ENCODE results near the gene MIPOL1.
"Not testable (repeated sequence)": the region's sequence is repeated elsewhere in the genome, so short reads cannot be mapped to it uniquely, and the experiment has no call there.

Gene MIPOL1

GRCh38 chr14:37457334-37457733 lies 259.6 kb downstream of the MIPOL1 start:
- no peak for TF ChIP-seq CTCF (IDR thresholded peaks at IDR 0.05; ENCODE audit: low read length)
- TF ChIP-seq EZH2 (IDR thresholded peaks at IDR 0.05; ENCODE audit: borderline replicate concordance, low read length), result no peak
- Histone ChIP-seq H2AFZ (ENCODE audit: low read length) (no peak overlapping the region), H3K9ac (ENCODE audit: low read length) (no peak overlapping the region), H3K4me3 (ENCODE audit: low read depth, low read length, poor library complexity, severe bottlenecking) (no peak overlapping the region), H4K20me1 (ENCODE audit: insufficient read depth, low read length) (no peaks in the 10 kb centered on the region), H3K79me2 (ENCODE audit: insufficient read depth, low read length) (no peaks in the 10 kb centered on the region), H3K9me2 (ENCODE audit: low read depth, low read length) (no peaks in the 10 kb centered on the region), H3K4me2 (ENCODE audit: low read length) (no peak overlapping the region), H3K36me3 (ENCODE audit: insufficient read depth, low read length) (no peaks in the 10 kb centered on the region), H3K4me1 (ENCODE audit: insufficient read depth, low read length, severe bottlenecking) (no peaks in the 10 kb centered on the region), H3K9me3 (ENCODE audit: low read length) (no peaks in the 10 kb centered on the region), H3K27me3 (ENCODE audit: insufficient read depth, low read length) (no peaks in the 10 kb centered on the region), H3F3A (ENCODE audit: insufficient read depth, low read length) (no peaks in the 10 kb centered on the region), H3K27ac (ENCODE audit: low read depth, low read length, poor library complexity, severe bottlenecking) (no peak overlapping the region)

- not testable (repeated sequence) for H3K4me3 ChIP-seq (ENCODE audit: low read depth, low read length, poor library complexity, severe bottlenecking); H3K9me2 ChIP-seq (ENCODE audit: low read depth, low read length); H3K27me3 ChIP-seq (ENCODE audit: insufficient read depth, low read length); H3K9me3 ChIP-seq (ENCODE audit: low read length); H3K36me3 ChIP-seq (ENCODE audit: insufficient read depth, low read length); H3K27ac ChIP-seq (ENCODE audit: low read depth, low read length, poor library complexity, severe bottlenecking); H2AFZ ChIP-seq (ENCODE audit: low read length); H3K4me2 ChIP-seq (ENCODE audit: low read length); H3F3A ChIP-seq (ENCODE audit: insufficient read depth, low read length); H3K79me2 ChIP-seq (ENCODE audit: insufficient read depth, low read length); H4K20me1 ChIP-seq (ENCODE audit: insufficient read depth, low read length); H3K9ac ChIP-seq (ENCODE audit: low read length); H3K4me1 ChIP-seq (ENCODE audit: insufficient read depth, low read length, severe bottlenecking)
Measured at GRCh38 chr14:37462426-37462825, 264.7 kb downstream of the MIPOL1 start.

- no peaks in the 10 kb centered on the region for H3K79me2 ChIP-seq (ENCODE audit: insufficient read depth, low read length)
- H3K27ac ChIP-seq (ENCODE audit: low read depth, low read length, poor library complexity, severe bottlenecking), result no peak overlapping the region
- H3K27me3 ChIP-seq (ENCODE audit: insufficient read depth, low read length), result no peaks in the 10 kb centered on the region
- no peaks in the 10 kb centered on the region for H3K9me2 ChIP-seq (ENCODE audit: low read depth, low read length)
- no peaks in the 10 kb centered on the region for H3K9me3 ChIP-seq (ENCODE audit: low read length)
- no peak overlapping the region for H3K4me2 ChIP-seq (ENCODE audit: low read length)
- H2AFZ ChIP-seq (ENCODE audit: low read length), result no peak overlapping the region
- H3K9ac ChIP-seq (ENCODE audit: low read length), result no peak overlapping the region
- no peaks in the 10 kb centered on the region for H3K4me1 ChIP-seq (ENCODE audit: insufficient read depth, low read length, severe bottlenecking)
- TF ChIP-seq CTCF (IDR thresholded peaks at IDR 0.05; ENCODE audit: low read length) (no peak), EZH2 (IDR thresholded peaks at IDR 0.05; ENCODE audit: borderline replicate concordance, low read length) (no peak)
- H4K20me1 ChIP-seq (ENCODE audit: insufficient read depth, low read length), result no peaks in the 10 kb centered on the region
- H3F3A ChIP-seq (ENCODE audit: insufficient read depth, low read length), result no peaks in the 10 kb centered on the region
- H3K36me3 ChIP-seq (ENCODE audit: insufficient read depth, low read length), result no peaks in the 10 kb centered on the region
- no peak overlapping the region for H3K4me3 ChIP-seq (ENCODE audit: low read depth, low read length, poor library complexity, severe bottlenecking)
Measured at GRCh38 chr14:37464192-37464858, 266.6 kb downstream of the MIPOL1 start.

- no peak overlapping the region for H3K9ac ChIP-seq (ENCODE audit: low read length)
Measured at GRCh38 chr14:37466003-37466622, 268.4 kb downstream of the MIPOL1 start.

More at GRCh38 chr14:37466003-37466622, 268.4 kb downstream of the MIPOL1 start:
- TF ChIP-seq EZH2 (IDR thresholded peaks at IDR 0.05; ENCODE audit: borderline replicate concordance, low read length), result no peak
- TF ChIP-seq CTCF (IDR thresholded peaks at IDR 0.05; ENCODE audit: low read length), result no peak
- H3K27me3 ChIP-seq (ENCODE audit: insufficient read depth, low read length), result no peaks in the 10 kb centered on the region
- no peak overlapping the region for H2AFZ ChIP-seq (ENCODE audit: low read length)
- no peak overlapping the region for H3K4me2 ChIP-seq (ENCODE audit: low read length)
- H3K4me3 ChIP-seq (ENCODE audit: low read depth, low read length, poor library complexity, severe bottlenecking), result no peak overlapping the region
- H3K9me2 ChIP-seq (ENCODE audit: low read depth, low read length), result no peaks in the 10 kb centered on the region
- H3K36me3 ChIP-seq (ENCODE audit: insufficient read depth, low read length), result no peaks in the 10 kb centered on the region
- no peaks in the 10 kb centered on the region for H3K9me3 ChIP-seq (ENCODE audit: low read length)
- no peaks in the 10 kb centered on the region for H3K79me2 ChIP-seq (ENCODE audit: insufficient read depth, low read length)
- no peaks in the 10 kb centered on the region for H3F3A ChIP-seq (ENCODE audit: insufficient read depth, low read length)
- H3K27ac ChIP-seq (ENCODE audit: low read depth, low read length, poor library complexity, severe bottlenecking), result no peak overlapping the region
- no peaks in the 10 kb centered on the region for H4K20me1 ChIP-seq (ENCODE audit: insufficient read depth, low read length)
- H3K4me1 ChIP-seq (ENCODE audit: insufficient read depth, low read length, severe bottlenecking), result no peaks in the 10 kb centered on the region
